Fibroblast of upper back skin (primary cell): ENCODE data around the gene DPAGT1.
"Not testable (repeated sequence)": the region's sequence is repeated elsewhere in the genome, so short reads cannot be mapped to it uniquely, and the experiment has no call there.

ENCODE experiments used
- DNase-seq: peaks from one replicate; pipeline ENCODE4 v3.0.0-alpha.2; 2013

Gene DPAGT1

GRCh38 chr11:119093942-119094815, 7.5 kb downstream of the DPAGT1 start:
- peak; percentile 16 for DNase-seq

- peak; percentile 26 for DNase-seq
Measured at GRCh38 chr11:119092880-119093842, 8.5 kb downstream of the DPAGT1 start.

- no peak for DNase-seq
Measured at GRCh38 chr11:119091966-119092879, 9.4 kb downstream of the DPAGT1 start.

- DNase-seq = peak; percentile 25
Measured at GRCh38 chr11:119091178-119091577, 10.5 kb downstream of the DPAGT1 start.

GRCh38 chr11:119089319-119089718, 12.3 kb downstream of the DPAGT1 start:
- no peak for DNase-seq

GRCh38 chr11:119088406-119088805, 13.2 kb downstream of the DPAGT1 start:
- DNase-seq = no peak

GRCh38 chr11:119087747-119088241, 13.9 kb downstream of the DPAGT1 start:
- no peak for DNase-seq

- no peak for DNase-seq
Measured at GRCh38 chr11:119087123-119087522, 14.5 kb downstream of the DPAGT1 start.

- DNase-seq = no peak
Measured at GRCh38 chr11:119085437-119085847, 16.2 kb downstream of the DPAGT1 start.

- peak; percentile 92 for DNase-seq
Measured at GRCh38 chr11:119084663-119085436, 16.8 kb downstream of the DPAGT1 start, which contains the start of gene HMBS. TSS of gene HMBS (plus strand) at chr11:119084881. CDS start at chr11:119085034, 153 bp downstream.

GRCh38 chr11:119081682-119082260, 19.9 kb downstream of the DPAGT1 start:
- no peak for DNase-seq

- no peak for DNase-seq
Measured at GRCh38 chr11:119078675-119079420, 22.8 kb downstream of the DPAGT1 start.

- no peak for DNase-seq
Measured at GRCh38 chr11:119077839-119078238, 23.8 kb downstream of the DPAGT1 start.

GRCh38 chr11:119067371-119068222, 34.1 kb downstream of the DPAGT1 start, which contains the start of gene VPS11:
TSS of gene VPS11 (plus strand) at chr11:119067818. CDS start at chr11:119067824, 6 bp downstream.
- DNase-seq = peak; percentile 95

GRCh38 chr11:119065369-119065768, 36.3 kb downstream of the DPAGT1 start:
- peak; percentile 35 for DNase-seq

- DNase-seq = peak; percentile 46
Measured at GRCh38 chr11:119062779-119063178, 38.9 kb downstream of the DPAGT1 start.

GRCh38 chr11:119061256-119061655, 40.4 kb downstream of the DPAGT1 start:
- DNase-seq = no peak

GRCh38 chr11:119059128-119059527, 42.5 kb downstream of the DPAGT1 start:
- DNase-seq = not testable (repeated sequence)
